Measurements from ENCODE around the gene LMBR1. TPM values are rescaled to one million over a fixed set of nuclear protein-coding genes. Genes with fewer than 3 reads are reported as not detected.

The LMBR1 gene
- polyA plus RNA-seq, 3 donors: 14.8 to 24.4 (median 21.2) TPM

DNA sequence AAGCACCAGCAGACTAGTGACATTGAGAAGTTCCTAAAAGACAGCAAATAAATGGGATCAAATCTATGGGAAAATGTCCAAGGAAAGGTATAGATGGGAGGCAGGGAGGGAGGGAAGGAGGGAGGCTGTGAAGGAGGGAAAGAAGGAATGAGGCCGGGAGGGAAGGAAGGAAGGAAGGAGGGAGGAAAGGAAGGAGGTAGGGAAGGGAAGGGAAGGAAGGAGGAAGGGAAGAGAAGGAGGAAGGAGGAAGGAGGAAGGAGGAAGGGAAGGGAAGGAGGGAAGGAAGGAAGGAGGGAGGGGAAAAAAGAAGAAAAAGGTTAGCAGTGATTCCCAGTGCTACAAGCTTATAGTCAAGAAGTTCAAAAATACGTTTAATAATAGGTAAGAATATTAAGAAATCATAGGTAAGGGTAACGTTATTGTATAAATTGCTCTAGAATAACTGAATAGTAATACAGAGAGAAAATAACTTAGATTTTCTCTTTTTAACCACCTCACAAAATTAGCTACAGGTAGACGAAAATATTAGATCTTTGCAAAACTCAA is 106.9 kb downstream of the LMBR1 start:
- Mint-ChIP-seq H3K27ac (no peak overlapping the region), H3K36me3 (peaks cover 17 to 20% of the 10 kb centered on the region in 2 donors), H3K4me1 (peaks cover 7% of the 10 kb centered on the region), H3K4me3 (no peak overlapping the region), H3K9me3 (no peaks in the 10 kb centered on the region), H3K27me3 (ENCODE audit: low read depth in 3 of 3) (no peaks in the 10 kb centered on the region)
- Histone ChIP-seq H3K27me3 (ENCODE audit: control insufficient read depth in 2 of 2, insufficient read depth in 2 of 2, low read length in 2 of 2) (no peaks in the 10 kb centered on the region), H3K4me1 (ENCODE audit: control insufficient read depth in 1 of 2, insufficient read depth in 2 of 2, low read length in 2 of 2) (peaks cover 0 to 5% of the 10 kb centered on the region in 2 donors), H3K4me2 (replicated peaks; ENCODE audit: extremely low read depth, low read length, poor library complexity, severe bottlenecking) (no peak overlapping the region), H2AFZ (ENCODE audit: insufficient read depth, low read depth, low read length, poor library complexity, severe bottlenecking) (no peak overlapping the region), H3K9ac (ENCODE audit: insufficient read depth, low read length, poor library complexity, severe bottlenecking) (no peak overlapping the region), H3K27ac (ENCODE audit: low read depth in 1 of 2, low read length in 2 of 2) (no peak overlapping the region), H3K36me3 (replicated peaks in 1 of 2; ENCODE audit: control insufficient read depth in 1 of 2, insufficient read depth in 2 of 2, low read length in 2 of 2) (peaks cover 0 to 21% of the 10 kb centered on the region in 2 donors), H3K9me3 (replicated peaks in 1 of 2; ENCODE audit: control insufficient read depth in 1 of 2, insufficient read depth in 1 of 2, low read length in 2 of 2) (no peaks in the 10 kb centered on the region), H3K79me2 (ENCODE audit: insufficient read depth, low read length) (no peaks in the 10 kb centered on the region), H4K20me1 (ENCODE audit: insufficient read depth, low read length) (no peaks in the 10 kb centered on the region), H3K4me3 (replicated peaks in 1 of 3; ENCODE audit: low read depth in 2 of 3, low read length in 3 of 3) (no peak overlapping the region)
- 85% methylated on average over 1 of the region's 4 CpGs for WGBS (ENCODE audit: insufficient coverage)
- intact Hi-C loops (cut with micrococcal nuclease): no loop called here
- no peak for DNase-seq
- TF ChIP-seq, protein P1, sequence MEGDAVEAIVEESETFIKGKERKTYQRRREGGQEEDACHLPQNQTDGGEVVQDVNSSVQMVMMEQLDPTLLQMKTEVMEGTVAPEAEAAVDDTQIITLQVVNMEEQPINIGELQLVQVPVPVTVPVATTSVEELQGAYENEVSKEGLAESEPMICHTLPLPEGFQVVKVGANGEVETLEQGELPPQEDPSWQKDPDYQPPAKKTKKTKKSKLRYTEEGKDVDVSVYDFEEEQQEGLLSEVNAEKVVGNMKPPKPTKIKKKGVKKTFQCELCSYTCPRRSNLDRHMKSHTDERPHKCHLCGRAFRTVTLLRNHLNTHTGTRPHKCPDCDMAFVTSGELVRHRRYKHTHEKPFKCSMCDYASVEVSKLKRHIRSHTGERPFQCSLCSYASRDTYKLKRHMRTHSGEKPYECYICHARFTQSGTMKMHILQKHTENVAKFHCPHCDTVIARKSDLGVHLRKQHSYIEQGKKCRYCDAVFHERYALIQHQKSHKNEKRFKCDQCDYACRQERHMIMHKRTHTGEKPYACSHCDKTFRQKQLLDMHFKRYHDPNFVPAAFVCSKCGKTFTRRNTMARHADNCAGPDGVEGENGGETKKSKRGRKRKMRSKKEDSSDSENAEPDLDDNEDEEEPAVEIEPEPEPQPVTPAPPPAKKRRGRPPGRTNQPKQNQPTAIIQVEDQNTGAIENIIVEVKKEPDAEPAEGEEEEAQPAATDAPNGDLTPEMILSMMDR (IDR thresholded peaks at IDR 0.05): no peak

DNA sequence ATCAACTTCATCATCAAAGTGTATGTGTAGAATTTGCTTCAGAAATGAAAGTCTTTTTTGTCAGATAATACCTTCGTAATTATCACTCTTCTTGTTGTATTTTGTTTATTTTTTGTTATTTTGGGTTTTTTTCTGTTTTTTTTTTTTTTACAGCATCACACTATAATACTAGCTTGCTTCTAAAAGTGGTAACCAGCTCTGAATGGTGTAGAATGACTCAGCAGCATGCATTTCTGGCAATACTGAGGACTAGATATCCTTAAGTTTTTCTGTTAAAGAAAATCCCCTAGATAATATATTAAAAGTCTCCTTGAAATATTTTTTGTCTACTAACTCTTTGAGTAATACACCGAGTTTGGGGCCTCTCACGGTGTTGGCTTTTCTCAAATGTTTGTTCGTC is 109.1 kb downstream of the LMBR1 start:
- Histone ChIP-seq H3K9me3 (replicated peaks in 1 of 2; ENCODE audit: control insufficient read depth in 1 of 2, insufficient read depth in 1 of 2, low read length in 2 of 2) (no peaks in the 10 kb centered on the region), H3K4me1 (ENCODE audit: control insufficient read depth in 1 of 2, insufficient read depth in 2 of 2, low read length in 2 of 2) (peaks cover 3 to 8% of the 10 kb centered on the region in 2 donors), H3K79me2 (ENCODE audit: insufficient read depth, low read length) (no peaks in the 10 kb centered on the region), H3K4me2 (replicated peaks; ENCODE audit: extremely low read depth, low read length, poor library complexity, severe bottlenecking) (no peak overlapping the region), H3K36me3 (replicated peaks in 1 of 2; ENCODE audit: control insufficient read depth in 1 of 2, insufficient read depth in 2 of 2, low read length in 2 of 2) (peaks cover 0 to 21% of the 10 kb centered on the region in 2 donors), H4K20me1 (ENCODE audit: insufficient read depth, low read length) (no peaks in the 10 kb centered on the region), H3K9ac (ENCODE audit: insufficient read depth, low read length, poor library complexity, severe bottlenecking) (no peak overlapping the region), H2AFZ (ENCODE audit: insufficient read depth, low read depth, low read length, poor library complexity, severe bottlenecking) (no peak overlapping the region), H3K27ac (ENCODE audit: low read depth in 1 of 2, low read length in 2 of 2) (no peak overlapping the region), H3K4me3 (replicated peaks in 1 of 3; ENCODE audit: low read depth in 2 of 3, low read length in 3 of 3) (no peak overlapping the region), H3K27me3 (ENCODE audit: control insufficient read depth in 2 of 2, insufficient read depth in 2 of 2, low read length in 2 of 2) (no peaks in the 10 kb centered on the region)
- H3K27me3 Mint-ChIP-seq (ENCODE audit: low read depth in 3 of 3): no peaks in the 10 kb centered on the region
- H3K27ac Mint-ChIP-seq: no peak overlapping the region
- 100% methylated on average over 3 of the region's 4 CpGs for WGBS (ENCODE audit: insufficient coverage)
- intact Hi-C loops (cut with micrococcal nuclease): no loop called here
- TF ChIP-seq, protein P1 (IDR thresholded peaks at IDR 0.05): no peak
- no peak overlapping the region for H3K4me3 Mint-ChIP-seq
- no peaks in the 10 kb centered on the region for H3K9me3 Mint-ChIP-seq
- peaks cover 12% of the 10 kb centered on the region for H3K4me1 Mint-ChIP-seq
- peaks cover 18 to 20% of the 10 kb centered on the region in 2 donors for H3K36me3 Mint-ChIP-seq
- DNase-seq: no peak

Measured in CD14-positive monocyte (primary cell).